HG03097 (cell line): Measurements from ENCODE around the gene HIF1A.
A peak's percentile ranks its signal among the peaks of the same experiment; 100 is the strongest.
"Not testable (repeated sequence)": the region's sequence is repeated elsewhere in the genome, so short reads cannot be mapped to it uniquely, and the experiment has no call there.

Experiments used
- ATAC-seq: cut with Tn5 transposase; IDR thresholded peaks from one replicate; pipeline ENCODE4 v1.9.1; 2021; ENCODE audit not compliant: unreplicated experiment, low FRiP score

The HIF1A gene

GRCh38 chr14:61742371-61742770, 47.1 kb downstream of the HIF1A start:
- no peak for ATAC-seq

DNA sequence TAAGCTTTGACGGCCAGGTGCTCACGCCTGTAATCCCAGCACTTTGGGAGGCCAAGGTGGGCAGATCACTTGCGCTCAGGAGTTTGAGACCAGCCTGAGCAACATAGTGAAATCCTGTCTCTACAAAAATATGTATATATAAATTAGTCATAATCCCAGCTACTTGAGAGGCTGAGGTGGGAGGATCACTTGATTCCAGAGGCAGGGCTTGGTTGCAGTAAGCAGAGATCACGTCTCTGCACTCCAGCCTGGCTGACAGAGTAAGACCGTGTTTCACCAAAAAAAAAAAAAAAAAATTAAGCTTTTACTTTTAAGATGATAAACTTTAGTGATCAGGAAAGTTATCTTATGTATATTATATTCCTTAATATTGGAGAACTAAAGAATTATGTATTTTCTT, 48.9 kb downstream of the HIF1A start:
- no peak for ATAC-seq

- ATAC-seq: not testable (repeated sequence)
These were observed 51.0 kb downstream of the HIF1A start for GRCh38 chr14:61746346-61746745.

DNA sequence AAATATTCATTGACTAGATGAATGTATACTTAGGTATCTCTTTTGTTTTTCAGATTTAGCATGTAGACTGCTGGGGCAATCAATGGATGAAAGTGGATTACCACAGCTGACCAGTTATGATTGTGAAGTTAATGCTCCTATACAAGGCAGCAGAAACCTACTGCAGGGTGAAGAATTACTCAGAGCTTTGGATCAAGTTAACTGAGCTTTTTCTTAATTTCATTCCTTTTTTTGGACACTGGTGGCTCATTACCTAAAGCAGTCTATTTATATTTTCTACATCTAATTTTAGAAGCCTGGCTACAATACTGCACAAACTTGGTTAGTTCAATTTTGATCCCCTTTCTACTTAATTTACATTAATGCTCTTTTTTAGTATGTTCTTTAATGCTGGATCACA, 51.6 kb downstream of the HIF1A start:
- ATAC-seq: no peak

DNA sequence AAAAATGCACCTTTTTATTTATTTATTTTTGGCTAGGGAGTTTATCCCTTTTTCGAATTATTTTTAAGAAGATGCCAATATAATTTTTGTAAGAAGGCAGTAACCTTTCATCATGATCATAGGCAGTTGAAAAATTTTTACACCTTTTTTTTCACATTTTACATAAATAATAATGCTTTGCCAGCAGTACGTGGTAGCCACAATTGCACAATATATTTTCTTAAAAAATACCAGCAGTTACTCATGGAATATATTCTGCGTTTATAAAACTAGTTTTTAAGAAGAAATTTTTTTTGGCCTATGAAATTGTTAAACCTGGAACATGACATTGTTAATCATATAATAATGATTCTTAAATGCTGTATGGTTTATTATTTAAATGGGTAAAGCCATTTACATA, 52.0 kb downstream of the HIF1A start:
- no peak for ATAC-seq

- ATAC-seq: no peak
These were observed 54.0 kb downstream of the HIF1A start for GRCh38 chr14:61749264-61749663.

DNA sequence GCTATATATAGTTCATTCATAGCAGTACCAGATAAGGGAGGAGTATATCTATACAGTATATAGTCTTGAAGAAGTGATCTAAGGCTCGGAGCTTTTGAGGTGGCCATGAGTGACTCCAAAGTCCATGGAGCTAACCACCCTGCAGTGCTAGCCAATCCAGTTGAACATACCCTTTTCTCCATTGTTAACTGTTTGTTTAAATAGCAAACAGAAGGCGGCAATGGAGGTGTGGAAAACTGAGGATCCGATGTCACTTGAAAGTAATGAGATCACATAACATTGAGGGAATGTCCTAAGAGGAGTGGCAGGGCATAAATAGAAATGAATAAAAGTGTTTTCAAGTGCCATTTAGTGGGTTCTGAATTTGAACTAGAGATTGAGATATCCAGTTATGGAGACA, 54.6 kb downstream of the HIF1A start:
- ATAC-seq: no peak

- ATAC-seq: peak; percentile 94
These were observed 55.6 kb downstream of the HIF1A start for GRCh38 chr14:61750708-61751474.

- no peak for ATAC-seq
These were observed 56.2 kb downstream of the HIF1A start for GRCh38 chr14:61751475-61751989.

- peak; percentile 31 for ATAC-seq
These were observed 57.3 kb downstream of the HIF1A start for GRCh38 chr14:61752626-61753025.

DNA sequence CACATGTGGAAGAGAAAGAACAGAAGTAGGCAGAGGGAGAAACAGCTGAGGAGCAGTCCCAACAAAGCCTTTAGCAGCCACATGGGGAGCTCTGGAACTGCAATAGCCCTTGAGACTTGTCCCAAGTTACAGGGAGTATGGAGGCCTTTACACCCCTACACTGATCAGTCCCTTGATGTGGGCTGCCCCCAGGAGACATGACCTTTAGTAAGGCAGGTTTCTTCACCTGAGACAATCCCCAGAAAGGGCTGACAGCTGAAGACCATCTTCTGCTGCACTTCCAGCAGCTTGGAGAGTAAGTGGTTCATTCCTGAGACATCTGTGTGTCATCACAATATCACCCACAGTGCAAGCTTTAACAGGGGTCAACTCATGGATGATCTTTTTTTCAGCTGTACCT, 58.3 kb downstream of the HIF1A start:
- no peak for ATAC-seq

GRCh38 chr14:61754627-61755381, 59.5 kb downstream of the HIF1A start:
- no peak for ATAC-seq

DNA sequence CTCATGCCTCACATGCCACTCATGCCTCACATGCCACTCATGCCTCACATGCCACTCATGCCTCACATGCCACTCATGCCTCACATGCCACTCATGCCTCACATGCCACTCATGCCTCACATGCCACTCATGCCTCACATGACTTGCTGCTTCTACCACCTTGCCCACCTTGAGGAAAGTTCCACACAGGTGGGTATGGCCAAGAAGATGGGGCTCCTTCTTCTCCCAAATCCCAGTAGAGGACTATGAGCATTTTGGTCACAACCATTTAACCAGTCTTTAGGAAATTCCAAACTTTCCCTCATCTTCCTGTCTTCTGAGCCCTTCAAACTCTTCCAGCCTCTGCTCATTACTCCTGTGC, 60.0 kb downstream of the HIF1A start:
- not testable (repeated sequence) for ATAC-seq

GRCh38 chr14:61756135-61756534, 60.8 kb downstream of the HIF1A start:
- no peak for ATAC-seq

GRCh38 chr14:61759878-61760277, 64.6 kb downstream of the HIF1A start:
- no peak for ATAC-seq

DNA sequence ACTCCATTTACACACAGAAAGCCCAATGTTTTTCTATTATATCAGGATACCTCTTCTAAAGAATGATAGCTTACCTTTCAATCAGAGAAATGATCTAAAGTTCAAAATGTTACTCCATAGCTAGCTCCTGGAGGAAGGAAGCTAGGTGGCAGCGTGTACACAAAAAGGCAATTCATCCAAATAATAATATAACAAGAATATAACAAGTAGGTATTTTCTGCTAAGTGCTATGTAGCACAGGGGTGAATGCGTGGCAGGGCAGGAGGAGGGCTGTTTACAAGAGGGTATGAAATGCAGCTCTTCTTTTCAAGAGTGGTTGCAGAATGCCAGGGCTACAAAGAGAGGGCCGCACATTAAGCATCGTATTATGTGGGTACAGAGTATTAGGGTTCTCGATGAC, 66.2 kb downstream of the HIF1A start:
- no peak for ATAC-seq

- ATAC-seq: peak; percentile 98
These were observed 66.9 kb downstream of the HIF1A start, which contains the start of gene SNAPC1 for GRCh38 chr14:61761959-61762786. Gene SNAPC1 (plus strand): TSS chr14:61762420. CDS start chr14:61762461, 41 bp downstream.

- no peak for ATAC-seq
These were observed 69.2 kb downstream of the HIF1A start for GRCh38 chr14:61764342-61765122.

DNA sequence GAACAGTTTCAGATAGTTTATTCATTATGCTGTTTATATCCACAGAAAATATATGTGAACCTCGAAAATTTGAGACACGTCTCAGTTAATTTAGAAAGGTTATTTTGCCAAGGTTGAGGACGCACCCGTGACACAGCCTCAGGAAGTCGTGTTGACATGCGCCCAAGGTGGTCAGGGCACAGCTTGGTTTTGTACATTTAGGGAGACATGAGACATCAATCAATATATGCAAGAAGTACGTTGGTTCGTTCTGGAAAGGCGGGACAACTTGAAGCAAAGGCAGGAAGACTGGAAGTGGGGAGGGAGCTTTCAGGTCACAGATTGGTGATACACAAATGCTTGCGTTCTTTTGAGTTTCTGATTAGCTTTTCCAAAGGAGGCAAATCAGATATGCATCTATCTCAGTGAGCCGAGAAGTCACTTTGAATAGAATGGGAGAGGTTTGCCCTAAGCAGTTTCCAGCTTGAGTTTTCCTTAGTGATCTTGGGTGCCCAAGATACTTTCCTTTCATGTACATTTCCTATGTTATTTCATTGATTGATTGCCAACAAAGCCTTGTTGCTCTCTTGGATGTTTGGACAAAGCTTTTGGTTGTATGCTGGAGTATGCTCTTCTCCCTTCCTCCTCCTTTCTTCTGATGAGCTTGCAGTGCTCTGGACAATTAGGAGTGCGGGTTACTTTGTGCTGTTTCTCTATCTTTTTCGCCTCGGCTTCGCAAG, 70.1 kb downstream of the HIF1A start:
- no peak for ATAC-seq

- ATAC-seq: no peak
These were observed 70.8 kb downstream of the HIF1A start for GRCh38 chr14:61766151-61766550.
